Liver (tissue), 9 donors: ENCODE measurements around the gene IRF4. TPM values are rescaled to one million over a fixed set of nuclear protein-coding genes. Genes with fewer than 3 reads are reported as not detected.

Experiments used
- DNase-seq: peaks from one replicate; pipeline ENCODE4 v3.0.0-alpha.2; 2017; ENCODE audit warnings: low spot score
- H3K27ac ChIP-seq, 2 donors: one replicate each; pipeline ENCODE4 v1.7.0; 2013; ENCODE audit warnings: inconsistent platforms in 2 of 2, low read length in 2 of 2, control low read depth in 1 of 2, low read depth in 1 of 2, mild to moderate bottlenecking in 1 of 2
- H3K27me3 ChIP-seq, 4 donors: one replicate each; pipeline versions ENCODE4 v1.6.1 to v1.7.0; 2013; ENCODE audit warnings: low read length in 3 of 4, inconsistent platforms in 1 of 4, mild to moderate bottlenecking in 1 of 4, moderate library complexity in 1 of 4; ENCODE audit not compliant: control insufficient read depth in 4 of 4, insufficient read depth in 4 of 4
- H3K36me3 ChIP-seq, 4 donors: one replicate each; pipeline versions ENCODE4 v1.6.1 to v1.7.0; 2013; ENCODE audit warnings: low read length in 3 of 4, mild to moderate bottlenecking in 3 of 4, low read depth in 1 of 4, moderate library complexity in 1 of 4; ENCODE audit not compliant: control insufficient read depth in 4 of 4, insufficient read depth in 3 of 4
- H3K4me1 ChIP-seq, 4 donors: one replicate each; pipeline versions ENCODE4 v1.6.1 to v1.7.0; 2013; ENCODE audit warnings: low read length in 3 of 4, mild to moderate bottlenecking in 3 of 4, moderate library complexity in 1 of 4; ENCODE audit not compliant: control insufficient read depth in 4 of 4, insufficient read depth in 4 of 4
- H3K4me3 ChIP-seq, 3 donors: one replicate each; pipeline versions ENCODE4 v1.6.1 to v1.7.0; 2013; ENCODE audit warnings: low read length in 3 of 3, control low read depth in 1 of 3, low read depth in 1 of 3, mild to moderate bottlenecking in 1 of 3
- H3K9ac ChIP-seq, 2 donors: one replicate each; pipeline ENCODE4 v1.7.0; 2013; ENCODE audit warnings: low read length in 2 of 2, mild to moderate bottlenecking in 2 of 2, moderate library complexity in 2 of 2, control low read depth in 1 of 2, low read depth in 1 of 2
- H3K9me3 ChIP-seq, 4 donors: one replicate each; pipeline versions ENCODE4 v1.6.1 to v1.7.0; 2013; ENCODE audit warnings: low read length in 3 of 4; ENCODE audit not compliant: control insufficient read depth in 4 of 4
- ATF3 ChIP-seq: IDR thresholded peaks from 2 replicates; pipeline ENCODE4 v1.6.1; 2016; ENCODE audit warnings: antibody characterized with exemption
- CTCF ChIP-seq: fragments of 150-350 bp; IDR thresholded peaks from 2 replicates; pipeline ENCODE4 v1.5.1; 2017; ENCODE audit warnings: improper control_type of control experiment, low read depth, low read length; ENCODE audit not compliant: missing input control
- EGR1 ChIP-seq, 2 donors: IDR thresholded peaks; 2 replicates each; pipeline ENCODE4 v1.6.1; 2016 to 2018; ENCODE audit warnings: antibody characterized with exemption in 2 of 2, low read depth in 2 of 2
- FOXA1 ChIP-seq: IDR thresholded peaks from 2 replicates; pipeline ENCODE4 v1.6.1; 2016; ENCODE audit warnings: antibody characterized with exemption
- FOXA2 ChIP-seq: IDR thresholded peaks from 2 replicates; pipeline ENCODE4 v1.6.1; 2016; ENCODE audit warnings: antibody characterized with exemption
- GABPA ChIP-seq, 2 donors: IDR thresholded peaks in 1 of 2; conservative IDR thresholded peaks in 1 of 2; 2 replicates each; pipeline ENCODE4 v1.6.1; 2016; ENCODE audit warnings: antibody characterized with exemption in 2 of 2, mild to moderate bottlenecking in 1 of 2, moderate library complexity in 1 of 2
- HNF4A ChIP-seq, 2 donors: conservative IDR thresholded peaks; 2 replicates each; pipeline ENCODE4 v1.6.1; 2016; ENCODE audit warnings: antibody characterized with exemption in 2 of 2, mild to moderate bottlenecking in 2 of 2
- HNF4G ChIP-seq: IDR thresholded peaks from 2 replicates; pipeline ENCODE4 v1.6.1; 2016; ENCODE audit warnings: antibody characterized with exemption
- JUND ChIP-seq, 2 donors: IDR thresholded peaks; 2 replicates each; pipeline ENCODE4 v1.6.1; 2016; ENCODE audit warnings: antibody characterized with exemption in 2 of 2
- MAX ChIP-seq: IDR thresholded peaks from 2 replicates; pipeline ENCODE4 v1.6.1; 2016; ENCODE audit warnings: antibody characterized with exemption
- NR2F2 ChIP-seq: IDR thresholded peaks from 2 replicates; pipeline ENCODE4 v1.6.1; 2016; ENCODE audit warnings: antibody characterized with exemption
- RAD21 ChIP-seq, 2 donors: IDR thresholded peaks; 2 replicates each; pipeline ENCODE4 v1.6.1; 2016; ENCODE audit warnings: antibody characterized with exemption in 2 of 2, mild to moderate bottlenecking in 2 of 2
- REST ChIP-seq: IDR thresholded peaks from 2 replicates; pipeline ENCODE4 v1.6.1; 2016; ENCODE audit warnings: antibody characterized with exemption, mild to moderate bottlenecking
- RXRA ChIP-seq, 2 donors: IDR thresholded peaks; 2 replicates each; pipeline ENCODE4 v1.6.1; 2017 to 2018; ENCODE audit warnings: antibody characterized with exemption in 2 of 2, mild to moderate bottlenecking in 1 of 2
- SP1 ChIP-seq: IDR thresholded peaks from 2 replicates; pipeline ENCODE4 v1.6.1; 2018; ENCODE audit warnings: antibody characterized with exemption, mild to moderate bottlenecking
- TAF1 ChIP-seq: conservative IDR thresholded peaks from 2 replicates; pipeline ENCODE4 v1.6.1; 2016; ENCODE audit warnings: antibody characterized with exemption, mild to moderate bottlenecking
- YY1 ChIP-seq: IDR thresholded peaks from 2 replicates; pipeline ENCODE4 v1.6.1; 2016; ENCODE audit warnings: antibody characterized with exemption, mild to moderate bottlenecking
- ZBTB33 ChIP-seq: IDR thresholded peaks from 2 replicates; pipeline ENCODE4 v1.6.1; 2016; ENCODE audit warnings: antibody characterized with exemption
- WGBS: extraction: QIAGEN DNeasy Blood & Tissue Kit; methylation state at CpG from one replicate; pipeline ENCODE4 v1.1.7; 2013; 5-methylcytosine and 5-hydroxymethylcytosine counted together
- polyA plus RNA-seq, 2 donors: library from polyadenylated mRNA; stranded (reverse) in 1 of 2; unstranded in 1 of 2; fragments of 200-250 nt in 1 of 2; fragments of >200 nt in 1 of 2; fragmentation: Nextera tagmentation in 1 of 2; extraction: Ambion mirVana in 1 of 2; gene quantifications; one replicate each; pipeline versions ENCODE4 v1.2.1 to v1.2.3, GENCODE V29; 2013 to 2015
- total RNA-seq, 2 donors: library from RNA; depleted of rRNA; stranded (reverse); fragments of >200 nt; gene quantifications; one replicate each; pipeline ENCODE4 v1.2.3, GENCODE V29; 2014
- donor health status: healthy.
- donor health status: healthy.
- donor health status: healthy.
- donor health status: healthy.
- donor health status: healthy.

Gene IRF4
- total and polyA plus RNA-seq, 4 donors = 0.68 to 1.6 (median 1.1) TPM

- peaks cover 0 to under 1% (median 0%) of the 10 kb centered on the region in 4 donors for H3K36me3 ChIP-seq
- DNase-seq = no peak
These were observed 33.1 kb upstream of the IRF4 start for GRCh38 chr6:358432-358831.

GRCh38 chr6:358847-359246 lies 32.7 kb upstream of the IRF4 start:
- Histone ChIP-seq H3K27me3 (no peaks in the 10 kb centered on the region), H3K27ac (no peak overlapping the region), H3K9ac (no peak overlapping the region), H3K36me3 (no peaks in the 10 kb centered on the region), H3K9me3 (peaks cover 0 to 5% (median under 1%) of the 10 kb centered on the region in 4 donors), H3K4me3 (no peak overlapping the region), H3K4me1 (peaks cover 4 to 7% (median 6%) of the 10 kb centered on the region in 4 donors)
- DNase-seq = no peak
- 80% methylated on average over 8 of the region's 8 CpGs for WGBS
- TF ChIP-seq GABPA (IDR thresholded peaks at IDR 0.05 in 1 of 2, conservative IDR thresholded peaks at IDR 0.05 in 1 of 2) (no peak), TAF1 (no peak), ATF3 (no peak), REST (no peak), HNF4A (conservative IDR thresholded peaks at IDR 0.05) (no peak), RXRA (IDR thresholded peaks at IDR 0.05) (no peak), SP1 (no peak), EGR1 (IDR thresholded peaks at IDR 0.05; ENCODE audit: low read depth in 2 of 2) (no peak), ZBTB33 (no peak), CTCF (no peak), HNF4G (no peak), MAX (no peak), JUND (IDR thresholded peaks at IDR 0.05) (no peak), FOXA1 (no peak), YY1 (no peak), FOXA2 (no peak), RAD21 (IDR thresholded peaks at IDR 0.05) (no peak), NR2F2 (no peak)

More at GRCh38 chr6:358432-358831, 33.1 kb upstream of the IRF4 start:
- no peak overlapping the region for H3K9ac ChIP-seq
- H3K27ac ChIP-seq = no peak overlapping the region
- 89% methylated on average over 4 of the region's 4 CpGs for WGBS
- peaks cover 0 to 3% (median 0%) of the 10 kb centered on the region in 4 donors for H3K9me3 ChIP-seq
- H3K4me1 ChIP-seq = peaks cover 4 to 7% (median 6%) of the 10 kb centered on the region in 4 donors
- H3K27me3 ChIP-seq = no peaks in the 10 kb centered on the region
- no peak overlapping the region for H3K4me3 ChIP-seq
- TF ChIP-seq RAD21 (IDR thresholded peaks at IDR 0.05) = no peak
- TF ChIP-seq NR2F2 = no peak
- no peak for TF ChIP-seq FOXA1
- no peak for TF ChIP-seq TAF1
- TF ChIP-seq EGR1 (IDR thresholded peaks at IDR 0.05; ENCODE audit: low read depth in 2 of 2) = no peak
- TF ChIP-seq GABPA (IDR thresholded peaks at IDR 0.05 in 1 of 2, conservative IDR thresholded peaks at IDR 0.05 in 1 of 2) = no peak
